PC-3 (cell line): ENCODE measurements around the gene SMYD1. TPM values are rescaled to one million over a fixed set of nuclear protein-coding genes. Genes with fewer than 3 reads are reported as not detected.

Experiments
- ATAC-seq: fragments of 200-7000 bp; cut with Tn5 transposase; 2 replicates; pipeline ENCODE4 v1.9.1; 2020; ENCODE audit warnings: mild to moderate bottlenecking, moderate library complexity
- BruUV-seq: library from RNA; stranded (reverse); fragments of 400-500 nt; replicated peaks from 2 replicates; lab custom pipeline; 2021; lab: Mats Ljungman, UMichigan
- CTCF ChIA-PET: fragments of 300-600 bp; sonication (Branson Sonifier 250); formaldehyde crosslinking; loops from one replicate; lab custom pipeline; 2022; ENCODE audit warnings: antibody characterized with exemption; lab: Charles Lee
- POLR2A ChIA-PET: fragments of 300-600 bp; sonication (Branson Sonifier 250); formaldehyde crosslinking; loops from one replicate; lab custom pipeline; 2022; ENCODE audit warnings: antibody characterized with exemption; ENCODE audit not compliant: unreplicated experiment; lab: Charles Lee
- DNase-seq: peaks from one replicate; pipeline ENCODE4 v3.0.0-alpha.2; 2015
- H2AFZ ChIP-seq: fragments of 300-600 bp; sonication (generic); 2 replicates; pipeline ENCODE4 v1.6.0; 2016; ENCODE audit warnings: antibody characterized with exemption, low read length
- H3F3A ChIP-seq: fragments of 300-600 bp; sonication (generic); one replicate; pipeline ENCODE4 v1.6.0; 2017; ENCODE audit warnings: antibody characterized with exemption, low read length, control low read depth, mild to moderate bottlenecking; ENCODE audit not compliant: unreplicated experiment
- H3K27ac ChIP-seq: fragments of 300-600 bp; sonication (generic); 2 replicates; pipeline ENCODE4 v1.5.1; 2016; ENCODE audit warnings: mild to moderate bottlenecking, low read length
- H3K27me3 ChIP-seq: fragments of 300-600 bp; sonication (generic); 2 replicates; pipeline ENCODE4 v1.6.1; 2016; ENCODE audit warnings: low read length, mixed read lengths
- H3K36me3 ChIP-seq: fragments of 300-600 bp; sonication (generic); 2 replicates; pipeline ENCODE4 v1.6.1; 2016; ENCODE audit warnings: low read depth, mixed run types, low read length, mixed read lengths
- H3K4me1 ChIP-seq: fragments of 300-600 bp; sonication (generic); 2 replicates; pipeline ENCODE4 v1.5.1; 2016; ENCODE audit warnings: low read length; ENCODE audit not compliant: insufficient read depth
- H3K4me2 ChIP-seq: fragments of 300-600 bp; sonication (generic); 2 replicates; pipeline ENCODE4 v1.6.0; 2016; ENCODE audit warnings: low read length
- H3K4me3 ChIP-seq: fragments of 300-600 bp; sonication (generic); 2 replicates; pipeline ENCODE4 v1.5.1; 2016; ENCODE audit warnings: mild to moderate bottlenecking, low read length, mixed read lengths
- H3K79me2 ChIP-seq: fragments of 300-600 bp; sonication (generic); 2 replicates; pipeline ENCODE4 v1.6.1; 2017; ENCODE audit warnings: low read length, mixed read lengths
- H3K9ac ChIP-seq: fragments of 300-600 bp; sonication (generic); 2 replicates; pipeline ENCODE4 v1.6.0; 2016; ENCODE audit warnings: mild to moderate bottlenecking, low read length
- H3K9me2 ChIP-seq: fragments of 300-600 bp; sonication (generic); replicated peaks from 2 replicates; pipeline ENCODE4 v1.6.1; 2016; ENCODE audit warnings: mixed run types, low read length, mixed read lengths
- H3K9me3 ChIP-seq: fragments of 300-600 bp; sonication (generic); 2 replicates; pipeline ENCODE4 v1.6.1; 2016; ENCODE audit warnings: low read length, mixed read lengths
- H4K20me1 ChIP-seq: fragments of 300-600 bp; sonication (generic); 2 replicates; pipeline ENCODE4 v1.6.1; 2016; ENCODE audit warnings: low read length, mixed read lengths
- EZH2 ChIP-seq: fragments of 300-600 bp; sonication (generic); IDR thresholded peaks from one replicate; pipeline ENCODE4 v1.6.1; 2017; ENCODE audit warnings: antibody characterized with exemption, mild to moderate bottlenecking, low read length; ENCODE audit not compliant: unreplicated experiment
- EZH2phosphoT487 ChIP-seq: fragments of 300-600 bp; sonication (generic); IDR thresholded peaks from 2 replicates; pipeline ENCODE4 v1.6.1; 2018; ENCODE audit warnings: mild to moderate bottlenecking, antibody characterized with exemption, low read length, borderline replicate concordance
- intact Hi-C: fragments of 100-400 bp; cut with micrococcal nuclease; formaldehyde crosslinking; loops from 2 replicates; pipeline ENCODE4 v1.9.0; 2023
- total RNA-seq: library from RNA; depleted of rRNA; stranded (reverse); fragments of >200 nt; gene quantifications from 2 replicates; pipeline ENCODE4 v1.2.3, GENCODE V29; 2014
- TF ChIP-seq, protein P1 (sequence below): fragments of 300-600 bp; sonication (generic); conservative IDR thresholded peaks from 2 replicates; pipeline ENCODE4 v1.5.1; 2017; ENCODE audit warnings: antibody characterized with exemption, low read depth, mild to moderate bottlenecking, low read length

SMYD1 gene
- total RNA-seq, 1 experiment from 2014 or later = not detected

DNA sequence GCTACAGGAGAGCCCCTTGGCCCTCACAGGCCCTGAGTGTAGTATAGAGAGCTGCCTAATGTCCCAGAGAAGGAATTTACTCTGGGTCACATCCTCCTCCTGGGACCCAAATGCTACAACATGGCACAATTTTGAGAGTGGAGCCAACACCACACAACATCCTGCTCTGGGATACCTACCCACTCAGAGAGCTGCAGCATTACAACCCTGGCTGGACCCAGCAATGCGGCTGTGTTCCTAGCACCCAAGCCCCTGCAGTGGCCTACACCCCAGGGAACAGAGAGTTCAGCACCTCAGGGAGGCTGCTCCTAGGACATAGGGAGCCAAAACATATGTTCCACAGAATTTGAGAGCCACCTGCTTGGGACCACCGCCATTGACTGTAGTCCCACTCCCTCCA, 79.5 kb downstream of the SMYD1 start:
- CTCF ChIA-PET = no interaction called here

DNA sequence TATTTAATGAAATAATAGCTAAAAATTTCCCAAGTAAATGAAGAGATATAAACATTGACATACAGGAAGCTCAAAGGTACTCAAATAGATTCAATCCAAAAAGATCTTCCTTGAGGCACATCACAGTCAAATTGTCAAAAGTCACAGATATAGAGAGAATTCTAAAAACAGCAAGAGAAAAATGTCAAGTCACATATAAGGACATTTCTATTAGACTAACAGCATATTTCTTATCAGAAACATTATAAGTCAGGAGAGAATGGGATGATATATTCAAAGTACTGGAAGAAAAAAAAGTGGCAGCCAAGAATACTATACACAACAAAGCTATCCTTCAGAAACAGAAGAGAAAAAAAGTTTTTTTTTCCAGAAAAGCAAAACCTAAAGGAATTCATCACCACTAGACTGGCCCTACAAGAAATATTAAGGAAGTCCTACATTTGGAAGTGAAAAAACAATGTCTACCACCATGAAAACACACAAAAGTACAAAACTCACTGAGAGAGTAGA, 81.4 kb downstream of the SMYD1 start:
- POLR2A ChIA-PET = no interaction called here
- intact Hi-C loops = no loop called here

More for the DNA sequence above, 79.5 kb downstream of the SMYD1 start:
- DNase-seq (no peak), ATAC-seq (no peak)
- Histone ChIP-seq H4K20me1 (no peaks in the 10 kb centered on the region), H3K79me2 (no peaks in the 10 kb centered on the region), H3K36me3 (no peaks in the 10 kb centered on the region), H3K4me2 (no peak overlapping the region), H3K27ac (no peak overlapping the region), H2AFZ (no peak overlapping the region), H3K9me2 (no peaks in the 10 kb centered on the region), H3K27me3 (peaks cover 32% of the 10 kb centered on the region), H3K4me3 (no peak overlapping the region), H3K9me3 (0 out of 2 replicates have a peak, but pooled peaks cover 5% of the 10 kb centered on the region), H3K4me1 (no peaks in the 10 kb centered on the region), H3F3A (no peaks in the 10 kb centered on the region), H3K9ac (no peak overlapping the region)
- POLR2A ChIA-PET = no interaction called here
- intact Hi-C loops = no loop called here
- no peak for TF ChIP-seq EZH2phosphoT487
- TF ChIP-seq EZH2 = no peak
- TF ChIP-seq, protein P1, sequence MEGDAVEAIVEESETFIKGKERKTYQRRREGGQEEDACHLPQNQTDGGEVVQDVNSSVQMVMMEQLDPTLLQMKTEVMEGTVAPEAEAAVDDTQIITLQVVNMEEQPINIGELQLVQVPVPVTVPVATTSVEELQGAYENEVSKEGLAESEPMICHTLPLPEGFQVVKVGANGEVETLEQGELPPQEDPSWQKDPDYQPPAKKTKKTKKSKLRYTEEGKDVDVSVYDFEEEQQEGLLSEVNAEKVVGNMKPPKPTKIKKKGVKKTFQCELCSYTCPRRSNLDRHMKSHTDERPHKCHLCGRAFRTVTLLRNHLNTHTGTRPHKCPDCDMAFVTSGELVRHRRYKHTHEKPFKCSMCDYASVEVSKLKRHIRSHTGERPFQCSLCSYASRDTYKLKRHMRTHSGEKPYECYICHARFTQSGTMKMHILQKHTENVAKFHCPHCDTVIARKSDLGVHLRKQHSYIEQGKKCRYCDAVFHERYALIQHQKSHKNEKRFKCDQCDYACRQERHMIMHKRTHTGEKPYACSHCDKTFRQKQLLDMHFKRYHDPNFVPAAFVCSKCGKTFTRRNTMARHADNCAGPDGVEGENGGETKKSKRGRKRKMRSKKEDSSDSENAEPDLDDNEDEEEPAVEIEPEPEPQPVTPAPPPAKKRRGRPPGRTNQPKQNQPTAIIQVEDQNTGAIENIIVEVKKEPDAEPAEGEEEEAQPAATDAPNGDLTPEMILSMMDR = no peak
- no TSS peak for BruUV-seq

DNA sequence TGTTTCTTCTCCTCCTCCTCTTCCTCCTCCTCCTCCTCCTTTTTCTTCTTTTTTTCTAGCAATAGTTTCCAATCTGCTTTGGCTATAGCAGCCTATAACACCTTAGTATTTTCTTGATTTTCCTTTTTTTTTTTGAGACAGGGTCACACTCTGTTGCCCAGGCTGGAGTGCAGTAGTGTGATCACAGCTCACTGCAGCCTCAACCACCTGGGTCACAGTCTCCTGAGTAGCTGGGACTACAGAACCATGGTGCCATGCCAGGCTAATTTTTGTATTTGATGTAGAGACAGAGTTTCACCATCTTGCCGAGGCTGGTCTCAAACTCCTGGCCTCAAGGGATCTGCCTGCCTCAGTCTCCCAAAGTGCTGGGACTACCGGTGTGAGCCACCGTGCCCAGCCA, 91.9 kb downstream of the SMYD1 start:
- intact Hi-C loops = no loop called here

More for the DNA sequence above, 81.4 kb downstream of the SMYD1 start:
- CTCF ChIA-PET = no interaction called here
- H4K20me1 ChIP-seq = no peaks in the 10 kb centered on the region
- H3K4me2 ChIP-seq = no peak overlapping the region
- BruUV-seq = no TSS peak
- no peak overlapping the region for H3K9ac ChIP-seq
- no peaks in the 10 kb centered on the region for H3K4me1 ChIP-seq
- peaks cover 31% of the 10 kb centered on the region for H3K27me3 ChIP-seq
- TF ChIP-seq EZH2phosphoT487 = no peak
- TF ChIP-seq, protein P1 = no peak
- TF ChIP-seq EZH2 = no peak
- no peak overlapping the region for H3K27ac ChIP-seq
- no peak for DNase-seq
- H3K9me2 ChIP-seq = no peaks in the 10 kb centered on the region
- no peak for ATAC-seq
- no peaks in the 10 kb centered on the region for H3K36me3 ChIP-seq
- 0 out of 2 replicates have a peak, but pooled peaks cover 14% of the 10 kb centered on the region for H3K9me3 ChIP-seq
- H2AFZ ChIP-seq = no peak overlapping the region
- H3F3A ChIP-seq = no peaks in the 10 kb centered on the region
- H3K79me2 ChIP-seq = no peaks in the 10 kb centered on the region
- H3K4me3 ChIP-seq = no peak overlapping the region

More for the DNA sequence above, 91.9 kb downstream of the SMYD1 start:
- Histone ChIP-seq H3K36me3 (no peaks in the 10 kb centered on the region), H3K4me2 (no peak overlapping the region), H3F3A (no peaks in the 10 kb centered on the region), H3K9ac (no peak overlapping the region), H3K9me2 (no peaks in the 10 kb centered on the region), H3K4me3 (no peak overlapping the region), H3K27me3 (peaks cover 24% of the 10 kb centered on the region), H3K9me3 (no peaks in the 10 kb centered on the region), H3K4me1 (no peaks in the 10 kb centered on the region), H3K27ac (no peak overlapping the region), H3K79me2 (no peaks in the 10 kb centered on the region), H4K20me1 (no peaks in the 10 kb centered on the region), H2AFZ (no peak overlapping the region)
- ChIA-PET CTCF (interaction anchor here (0.6 to 4.3 kb wide), 2 partner anchors 99 to 510 kb away, joined by 4 to 31 read pairs; no protein-coding TSS in a partner anchor), POLR2A (no interaction called here)
- DNase-seq (no peak), ATAC-seq (no peak)
- TF ChIP-seq EZH2phosphoT487 (no peak), EZH2 (no peak)
- TF ChIP-seq, protein P1 = no peak
- BruUV-seq = no TSS peak
